DMS79 treated with DMSO at 0.1 percent for 48 hours (cell line): ENCODE data around the gene CACTIN.
"Not testable (repeated sequence)": the region's sequence is repeated elsewhere in the genome, so short reads cannot be mapped to it uniquely, and the experiment has no call there.

Source experiments
- DNase-seq: peaks from one replicate; lab custom pipeline; 2025; lab: John Stamatoyannopoulos, UW

CACTIN gene

GRCh38 chr19:3646336-3647092 lies 19.9 kb upstream of the CACTIN start:
- no peak for DNase-seq

DNA sequence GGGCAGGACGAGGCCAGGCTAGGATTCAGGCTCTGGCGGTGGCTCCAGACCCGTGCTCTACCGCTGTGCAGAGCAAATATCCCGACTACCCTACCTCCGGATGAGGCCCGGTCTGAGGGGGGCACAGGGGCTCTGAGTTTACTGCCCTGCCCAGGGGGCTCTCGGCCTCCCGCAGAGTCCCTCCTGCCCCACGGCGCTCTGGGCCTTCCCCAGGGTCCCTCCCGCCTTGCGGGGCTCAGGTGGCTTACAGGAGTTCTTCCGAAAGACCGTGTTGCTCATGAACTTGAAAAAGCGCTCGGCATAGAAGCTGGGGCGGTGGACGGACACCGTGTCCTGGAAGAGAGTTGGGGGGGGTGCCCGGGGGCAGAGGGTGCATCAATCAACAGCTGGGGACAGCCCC lies 19.1 kb upstream of the CACTIN start:
- no peak for DNase-seq

GRCh38 chr19:3645067-3645396 lies 18.4 kb upstream of the CACTIN start:
- DNase-seq, result no peak

DNA sequence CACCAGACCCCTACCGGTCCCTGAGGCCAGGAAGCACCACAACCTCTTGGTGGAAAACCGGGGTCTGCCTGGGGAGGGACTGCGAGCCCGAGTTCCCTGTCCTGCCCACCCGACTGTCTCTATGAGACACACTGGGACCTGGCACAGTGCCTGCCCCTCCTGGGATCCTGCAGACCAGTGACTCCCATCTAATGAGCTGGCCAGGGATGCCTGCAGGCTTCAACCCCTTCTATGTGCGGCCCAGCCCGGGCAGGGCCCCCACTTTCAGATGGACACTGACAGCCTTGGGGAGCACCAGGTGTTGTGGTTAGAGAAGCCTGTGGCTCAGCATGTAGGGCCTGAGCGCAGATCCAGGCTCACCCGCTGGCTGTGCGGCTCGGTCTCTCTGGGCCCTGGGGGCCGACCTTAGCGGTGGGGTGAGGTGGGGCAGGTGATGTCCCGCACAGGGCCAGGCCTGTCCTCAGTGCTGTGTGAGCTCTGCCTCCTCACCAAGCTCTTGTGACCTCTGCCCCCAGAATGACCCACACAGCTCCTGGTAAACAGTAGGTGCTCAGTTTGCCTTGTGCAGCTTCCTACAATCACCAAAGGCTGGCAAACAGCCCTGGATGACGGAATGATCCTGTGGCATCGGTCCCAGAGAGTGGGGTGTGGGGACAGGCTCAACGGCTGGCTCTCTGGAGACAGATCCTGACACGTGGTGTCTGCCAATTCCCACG lies 17.9 kb upstream of the CACTIN start:
- no peak for DNase-seq

GRCh38 chr19:3643674-3644313 lies 17.2 kb upstream of the CACTIN start:
- DNase-seq, result no peak

DNA sequence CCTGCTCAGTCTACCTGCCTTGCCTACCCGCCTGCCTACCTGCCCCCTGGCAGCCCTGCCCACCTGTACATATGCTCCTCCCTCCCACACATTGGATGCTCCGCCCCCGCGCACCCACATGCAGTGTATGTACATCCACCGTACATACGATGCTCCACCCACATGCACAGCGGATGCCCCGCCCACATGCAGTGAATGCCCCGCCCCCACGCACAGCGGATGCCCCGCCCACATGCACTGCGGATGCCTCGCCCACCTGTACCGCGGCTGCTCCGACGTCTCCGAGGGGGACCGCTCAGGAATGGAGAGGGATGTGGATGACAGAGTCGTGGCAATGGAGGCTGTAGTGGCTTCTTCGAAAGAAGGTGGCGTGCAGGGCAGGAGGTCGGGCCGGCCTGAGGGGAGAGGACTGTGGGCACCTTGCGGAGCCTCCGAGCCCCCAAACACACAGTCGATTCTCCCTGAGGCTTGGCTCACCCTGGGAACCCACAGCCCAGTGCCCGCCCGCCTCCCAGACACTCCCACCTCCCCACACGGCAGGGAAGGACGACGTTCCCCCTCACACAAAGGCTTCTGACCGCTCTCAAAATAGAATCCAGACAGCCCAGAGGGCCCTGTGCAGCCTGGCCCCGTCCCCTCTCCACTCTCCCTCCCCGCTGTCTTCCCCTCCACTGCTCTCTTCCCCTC lies 16.5 kb upstream of the CACTIN start:
- no peak for DNase-seq

GRCh38 chr19:3642296-3642695 lies 15.7 kb upstream of the CACTIN start:
- DNase-seq, result no peak

GRCh38 chr19:3641515-3642269 lies 15.1 kb upstream of the CACTIN start:
- DNase-seq, result no peak

- no peak for DNase-seq
Observed at GRCh38 chr19:3639479-3639878, 12.9 kb upstream of the CACTIN start.

DNA sequence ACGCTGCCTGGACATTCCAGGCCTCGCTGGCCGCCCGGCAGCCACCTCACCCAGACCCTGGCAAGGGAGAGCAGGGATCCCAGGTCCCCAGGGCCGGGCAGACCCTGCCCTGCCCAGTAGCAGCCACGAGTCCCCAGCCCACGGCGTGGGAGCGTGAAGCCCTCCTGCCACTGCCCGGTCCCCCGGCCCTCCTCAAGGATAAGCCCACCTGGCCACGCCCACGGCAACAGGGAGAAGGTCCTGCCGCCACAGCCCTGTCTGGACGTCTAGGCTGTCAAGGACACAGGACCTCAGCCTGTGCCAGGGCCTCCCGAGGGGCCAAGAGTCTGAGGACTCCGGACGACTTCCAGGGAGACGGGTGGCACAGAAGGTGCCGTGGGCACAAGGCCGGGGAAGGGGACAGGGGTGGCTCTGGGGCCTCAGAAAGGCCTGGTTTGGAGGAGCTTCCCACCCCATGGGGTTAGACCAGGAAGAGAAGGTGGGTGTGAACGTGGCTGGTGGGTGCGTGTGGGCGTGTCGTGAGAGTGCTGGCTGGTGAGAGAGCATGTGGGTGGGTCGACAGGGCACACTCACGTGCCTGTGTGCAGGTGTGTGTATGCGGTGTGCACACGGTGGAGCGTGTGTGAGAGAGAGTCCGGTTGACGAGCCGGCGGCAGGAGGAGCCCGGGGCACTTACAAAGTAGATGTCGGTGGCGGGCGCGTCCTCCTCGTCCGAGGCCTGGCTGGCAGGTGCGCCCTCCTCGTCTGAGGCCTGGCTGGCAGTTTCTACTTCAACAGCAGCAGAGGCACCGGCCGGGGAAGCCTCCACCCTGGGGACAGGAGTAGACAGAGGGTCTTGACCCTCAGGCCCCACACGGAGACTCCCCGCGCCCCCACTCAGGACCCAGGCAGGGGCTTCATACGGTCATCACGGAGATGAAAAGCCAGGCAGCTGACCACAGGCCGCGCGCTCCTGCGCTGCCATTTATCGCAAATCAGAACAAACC lies 11.9 kb upstream of the CACTIN start:
- DNase-seq, result no peak

DNA sequence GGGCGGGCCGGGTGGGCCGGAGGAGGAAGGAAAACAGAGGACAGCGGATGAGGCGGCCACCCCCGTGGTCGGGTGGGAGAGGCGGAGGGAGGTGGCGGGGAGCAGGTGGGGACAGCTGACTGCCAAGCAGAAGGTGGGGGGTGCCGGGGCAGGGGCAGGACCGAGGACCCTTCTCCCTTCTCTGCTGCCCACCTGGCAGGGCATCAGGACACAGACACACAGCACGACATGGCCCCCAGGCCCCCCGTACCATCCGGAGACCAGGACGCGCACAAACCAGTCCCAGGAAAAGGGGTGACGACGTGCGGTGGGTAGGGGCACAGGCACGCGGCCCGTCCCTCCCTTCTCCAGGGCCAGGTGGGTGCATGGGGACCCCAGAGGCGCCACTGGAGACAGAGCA lies 11.0 kb upstream of the CACTIN start:
- no peak for DNase-seq

DNA sequence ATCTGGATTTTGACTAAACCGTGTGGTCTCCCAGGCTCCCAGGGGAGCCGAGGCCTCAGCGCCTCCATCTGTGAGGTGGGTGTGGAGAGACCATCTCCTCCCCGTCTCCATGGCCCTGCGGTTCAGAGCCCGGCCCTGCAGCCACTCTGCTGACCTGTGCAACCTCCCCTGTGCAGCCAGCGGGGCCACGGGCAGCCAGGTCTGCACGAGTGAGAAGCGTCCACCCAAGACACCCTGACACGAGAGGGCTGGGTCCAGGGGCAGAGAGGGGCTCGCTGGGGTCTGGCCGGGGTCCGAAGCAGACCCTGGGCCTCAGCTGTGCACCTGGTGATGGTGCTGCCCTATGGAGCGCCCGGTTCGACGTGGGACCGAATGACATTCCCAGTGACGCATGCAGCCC lies 10.4 kb upstream of the CACTIN start:
- no peak for DNase-seq

- no peak for DNase-seq
Observed at GRCh38 chr19:3636506-3636905, 9.9 kb upstream of the CACTIN start.

DNA sequence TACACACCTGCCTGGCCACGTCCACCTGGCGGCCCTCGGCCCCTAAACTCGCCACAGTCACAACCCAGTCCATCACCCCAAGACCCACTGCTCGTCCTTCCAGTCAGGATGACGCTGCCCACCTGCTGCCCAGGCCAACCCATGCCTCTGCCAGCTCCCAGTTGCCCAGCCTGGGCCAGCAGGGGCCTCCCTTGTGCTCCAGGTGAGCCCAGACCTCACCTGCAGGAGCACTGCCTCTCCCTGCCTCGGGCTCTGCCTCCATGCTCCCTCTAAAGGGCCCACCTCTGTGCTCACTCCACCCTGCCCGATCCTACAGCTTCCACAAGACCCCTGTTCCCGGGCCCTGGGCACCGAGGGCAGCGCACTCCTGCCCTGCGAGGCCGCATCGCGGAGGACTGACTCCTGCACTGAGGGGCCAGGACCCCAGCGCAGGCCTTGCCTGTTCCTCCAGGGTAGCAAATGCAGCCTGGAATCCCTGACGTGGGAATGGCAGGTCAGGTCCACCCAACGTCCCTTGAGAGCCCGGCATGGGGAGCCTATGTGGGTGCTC lies 8.0 kb upstream of the CACTIN start:
- no peak for DNase-seq

GRCh38 chr19:3633559-3633988 lies 7.0 kb upstream of the CACTIN start:
- DNase-seq, result no peak

GRCh38 chr19:3632739-3633558 lies 6.4 kb upstream of the CACTIN start:
- no peak for DNase-seq

DNA sequence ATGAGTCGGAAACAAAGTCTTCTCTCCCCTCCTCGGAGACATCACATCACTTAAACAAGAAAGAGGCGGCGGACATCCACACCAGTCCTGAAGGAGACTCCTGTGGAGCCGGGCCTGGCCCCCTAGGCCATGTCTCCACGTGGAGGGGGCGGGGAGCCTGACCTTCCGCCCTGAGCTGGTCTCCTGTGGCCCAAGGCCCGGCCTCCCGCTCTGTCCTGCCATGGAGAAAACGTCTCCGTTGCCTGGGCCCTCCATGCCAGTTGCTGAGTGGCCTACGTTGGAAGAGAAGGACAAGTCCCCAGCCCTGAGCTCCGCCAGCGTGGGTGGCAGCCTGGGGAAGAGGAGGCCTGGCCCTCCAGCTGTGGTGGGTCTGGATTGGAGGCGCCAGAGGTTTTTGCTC lies 5.5 kb upstream of the CACTIN start:
- DNase-seq, result no peak

DNA sequence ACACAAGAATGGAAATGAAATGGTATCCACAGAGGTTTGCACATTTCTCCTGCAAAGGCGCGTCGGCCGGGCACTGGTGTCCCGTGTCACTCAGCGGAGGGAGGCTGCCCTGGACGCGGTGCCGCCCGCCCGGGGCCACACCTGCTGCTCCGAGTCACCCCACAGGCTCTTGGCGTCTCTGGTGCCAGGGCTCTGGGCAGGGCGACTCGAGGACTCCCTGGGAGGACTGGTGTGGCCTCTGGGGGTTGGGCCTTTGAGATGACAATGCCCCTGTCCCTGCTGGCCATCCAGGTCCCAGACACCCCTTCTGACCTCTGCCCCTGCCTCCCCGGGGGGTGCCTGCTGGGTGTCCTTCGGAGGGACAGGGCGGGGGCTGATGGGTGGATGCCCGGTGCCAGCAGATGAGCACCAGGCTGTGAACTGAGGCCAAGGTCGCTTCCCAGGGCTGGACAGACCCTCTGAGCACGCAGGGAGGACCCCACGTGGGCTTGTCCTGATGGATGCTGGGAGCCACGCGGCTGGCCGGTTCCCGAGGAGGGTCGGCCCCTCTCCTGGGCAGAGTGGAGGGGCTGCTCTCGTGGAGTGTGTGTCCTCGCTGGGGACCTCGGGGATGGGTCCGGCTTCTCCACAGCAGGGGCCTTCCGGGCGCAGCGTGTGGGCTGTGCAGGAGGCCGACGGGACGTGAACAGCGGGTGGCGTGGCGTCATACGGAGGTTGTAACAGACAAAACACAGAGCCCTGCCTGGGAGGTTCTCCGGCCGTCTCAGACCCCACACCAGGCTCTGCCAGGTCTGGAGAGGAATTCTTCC lies 4.7 kb upstream of the CACTIN start:
- DNase-seq, result no peak

DNA sequence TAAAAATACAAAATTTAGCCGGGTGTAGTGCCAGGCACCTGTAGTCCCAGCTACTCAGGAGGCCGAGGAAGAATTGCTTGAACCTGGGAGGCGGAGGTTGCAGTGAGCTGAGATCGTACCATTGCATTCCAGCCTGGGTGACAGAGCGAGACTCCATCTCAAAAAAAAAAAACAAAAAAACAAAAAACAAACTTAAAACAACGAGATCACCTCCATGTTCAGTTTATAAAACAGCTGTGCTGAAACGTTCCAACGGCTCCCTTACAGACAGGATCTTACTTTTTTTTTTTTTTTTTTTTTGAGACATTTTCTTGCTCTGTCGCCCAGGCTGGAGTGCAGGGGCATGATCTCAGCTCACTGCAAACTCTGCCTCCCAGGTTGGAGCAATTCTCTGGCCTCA lies 2.2 kb upstream of the CACTIN start:
- DNase-seq, result not testable (repeated sequence)
